HG03354 (cell line): ENCODE measurements around the gene CBR4.
"Not testable (repeated sequence)": the region's sequence is repeated elsewhere in the genome, so short reads cannot be mapped to it uniquely, and the experiment has no call there.

Experiments used
- ATAC-seq: cut with Tn5 transposase; IDR thresholded peaks from one replicate; pipeline ENCODE4 v1.9.1; 2021; ENCODE audit warnings: mild to moderate bottlenecking; ENCODE audit not compliant: unreplicated experiment, poor library complexity, severe bottlenecking

CBR4 gene

GRCh38 chr4:168998596-168998995 lies 11.5 kb downstream of the CBR4 start:
- no peak for ATAC-seq

GRCh38 chr4:168995537-168996295 lies 14.3 kb downstream of the CBR4 start:
- ATAC-seq, result no peak

GRCh38 chr4:168994958-168995357 lies 15.1 kb downstream of the CBR4 start:
- no peak for ATAC-seq

- ATAC-seq, result no peak
Measured at GRCh38 chr4:168993714-168994510, 16.1 kb downstream of the CBR4 start.

- not testable (repeated sequence) for ATAC-seq
Measured at GRCh38 chr4:168992952-168993482, 17.0 kb downstream of the CBR4 start.

- no peak for ATAC-seq
Measured at GRCh38 chr4:168981942-168982341, 28.1 kb downstream of the CBR4 start.

- ATAC-seq, result no peak
Measured at GRCh38 chr4:168981460-168981859, 28.6 kb downstream of the CBR4 start.

GRCh38 chr4:168979338-168979737 lies 30.7 kb downstream of the CBR4 start:
- ATAC-seq, result no peak

GRCh38 chr4:168978001-168978700 lies 31.9 kb downstream of the CBR4 start:
- no peak for ATAC-seq

GRCh38 chr4:168972596-168972995 lies 37.5 kb downstream of the CBR4 start:
- no peak for ATAC-seq

- ATAC-seq, result no peak
Measured at GRCh38 chr4:168960716-168961115, 49.3 kb downstream of the CBR4 start.

- ATAC-seq, result no peak
Measured at GRCh38 chr4:168955674-168956073, 54.4 kb downstream of the CBR4 start.

- not testable (repeated sequence) for ATAC-seq
Measured at GRCh38 chr4:168952821-168953246, 57.2 kb downstream of the CBR4 start.

GRCh38 chr4:168945291-168945690 lies 64.8 kb downstream of the CBR4 start:
- no peak for ATAC-seq

GRCh38 chr4:168942985-168943384 lies 67.1 kb downstream of the CBR4 start:
- peak; percentile 61 for ATAC-seq
